ENCODE results near the gene HNRNPC.

Gene HNRNPC

GRCh38 chr14:21210023-21210422, 59.2 kb downstream of the HNRNPC start:
- no peak for DNase-seq (ENCODE audit: low spot score)

DNA sequence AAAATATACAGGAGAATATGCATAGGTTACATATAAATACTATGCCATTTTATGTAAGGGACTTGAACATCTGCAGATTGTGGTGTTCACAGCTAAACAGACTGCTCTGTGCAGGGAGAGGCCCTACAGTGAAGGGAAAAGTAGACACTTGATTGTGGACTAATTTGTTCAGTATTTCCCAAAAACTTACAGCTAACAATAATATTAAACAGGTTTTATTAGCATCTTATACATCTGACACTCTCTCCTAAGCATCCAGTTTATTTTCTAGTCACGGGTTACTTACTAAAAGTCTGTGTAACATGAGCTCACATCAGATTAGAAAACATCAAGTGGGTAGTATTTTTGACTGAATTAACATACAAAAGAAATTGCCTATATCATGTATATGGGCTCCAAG, 60.1 kb downstream of the HNRNPC start:
- DNase-seq (ENCODE audit: low spot score): no peak

DNA sequence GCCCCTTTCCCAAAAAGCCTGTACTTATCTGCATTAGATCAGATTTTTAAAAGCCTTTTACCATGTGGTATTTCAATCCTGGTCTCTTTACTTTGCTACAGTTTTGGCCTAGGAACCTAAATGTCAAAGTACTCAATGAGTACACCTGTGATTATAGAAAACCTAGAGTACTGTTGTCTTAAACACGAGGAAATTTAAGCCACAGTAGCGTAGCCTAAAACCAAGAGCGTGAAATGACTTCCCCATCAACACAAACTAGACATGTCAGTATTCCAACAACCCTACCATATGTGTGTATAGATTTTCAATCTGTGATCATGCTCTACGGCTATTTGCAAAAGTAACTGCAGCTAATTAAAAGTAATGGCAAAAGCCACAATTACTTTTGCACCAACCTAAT, 60.7 kb downstream of the HNRNPC start:
- DNase-seq (ENCODE audit: low spot score): no peak

- no peak for DNase-seq (ENCODE audit: low spot score)
Observed at GRCh38 chr14:21206753-21207684, 62.2 kb downstream of the HNRNPC start.

- no peak for DNase-seq (ENCODE audit: low spot score)
Observed at GRCh38 chr14:21205678-21206581, 63.3 kb downstream of the HNRNPC start.

DNA sequence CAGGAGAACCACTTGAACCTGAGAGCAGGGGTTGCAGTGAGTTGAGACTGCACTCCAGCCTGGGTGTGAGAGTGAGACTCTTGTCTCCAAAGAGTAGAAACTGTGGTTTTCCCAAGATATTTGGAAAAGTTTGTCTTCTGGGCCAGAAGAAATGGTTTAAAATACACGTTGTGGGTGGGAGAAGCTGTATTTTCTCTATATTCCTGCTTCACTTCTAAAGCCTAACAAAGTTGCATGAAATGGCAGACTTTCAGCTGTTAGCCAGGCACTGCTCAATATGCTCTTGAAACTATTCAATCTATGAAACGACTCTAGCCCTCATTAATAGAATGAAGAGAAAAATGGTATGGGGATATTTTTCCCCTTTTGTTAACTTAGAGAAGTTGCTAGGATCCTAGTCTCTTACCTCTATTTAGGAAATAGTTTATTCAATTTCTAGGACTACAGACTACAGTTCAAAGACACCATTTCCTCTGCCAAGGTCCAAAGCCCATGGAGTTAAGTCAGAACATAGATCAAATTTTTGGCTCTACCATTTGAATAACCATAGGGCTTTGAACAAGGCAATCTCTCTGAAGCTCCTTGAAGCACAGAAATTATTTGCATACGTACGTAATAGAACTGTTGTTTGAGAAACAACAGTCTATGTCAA, 64.1 kb downstream of the HNRNPC start:
- DNase-seq (ENCODE audit: low spot score): no peak

DNA sequence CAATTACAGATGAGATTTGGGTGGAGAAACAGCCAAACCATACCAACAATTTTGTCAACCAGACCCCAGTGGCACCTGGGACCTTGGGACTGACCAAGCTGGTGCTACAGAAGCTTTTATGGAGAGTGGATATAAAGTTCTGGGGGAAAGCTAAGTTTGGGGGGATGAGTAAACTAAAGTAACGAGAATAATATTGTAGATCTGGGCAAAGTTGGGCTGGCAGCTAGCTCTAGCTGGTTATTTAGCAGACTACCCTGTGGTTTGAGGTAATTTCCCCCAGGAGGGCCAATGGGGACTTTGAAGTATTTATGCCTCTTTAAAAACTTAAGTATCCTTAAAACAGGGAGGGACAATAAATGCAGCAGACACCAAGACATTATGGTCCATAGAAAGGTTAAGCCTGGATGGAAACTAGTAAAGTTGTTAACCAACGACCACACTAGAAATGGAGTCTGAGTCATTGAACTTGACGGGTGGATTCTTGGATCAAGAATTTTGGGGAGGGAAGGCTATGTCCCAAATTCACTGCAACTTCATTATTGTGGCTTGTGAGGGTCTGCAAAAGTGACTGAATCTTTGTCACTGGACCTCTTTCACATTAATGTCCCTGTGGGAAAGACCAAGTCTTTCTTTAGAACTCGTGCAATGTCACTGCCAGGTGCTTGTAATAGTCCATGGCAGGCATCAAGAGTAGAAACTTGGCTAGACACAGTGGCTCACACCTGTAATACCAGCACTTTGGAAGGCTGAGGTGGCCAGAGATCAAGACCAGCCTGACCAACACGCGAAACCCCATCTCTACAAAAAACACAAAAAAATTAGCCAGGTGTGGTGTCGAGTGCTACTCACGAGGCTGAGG, 64.8 kb downstream of the HNRNPC start:
- DNase-seq (ENCODE audit: low spot score): no peak

GRCh38 chr14:21203470-21204166, 65.6 kb downstream of the HNRNPC start:
- DNase-seq (ENCODE audit: low spot score): no peak

DNA sequence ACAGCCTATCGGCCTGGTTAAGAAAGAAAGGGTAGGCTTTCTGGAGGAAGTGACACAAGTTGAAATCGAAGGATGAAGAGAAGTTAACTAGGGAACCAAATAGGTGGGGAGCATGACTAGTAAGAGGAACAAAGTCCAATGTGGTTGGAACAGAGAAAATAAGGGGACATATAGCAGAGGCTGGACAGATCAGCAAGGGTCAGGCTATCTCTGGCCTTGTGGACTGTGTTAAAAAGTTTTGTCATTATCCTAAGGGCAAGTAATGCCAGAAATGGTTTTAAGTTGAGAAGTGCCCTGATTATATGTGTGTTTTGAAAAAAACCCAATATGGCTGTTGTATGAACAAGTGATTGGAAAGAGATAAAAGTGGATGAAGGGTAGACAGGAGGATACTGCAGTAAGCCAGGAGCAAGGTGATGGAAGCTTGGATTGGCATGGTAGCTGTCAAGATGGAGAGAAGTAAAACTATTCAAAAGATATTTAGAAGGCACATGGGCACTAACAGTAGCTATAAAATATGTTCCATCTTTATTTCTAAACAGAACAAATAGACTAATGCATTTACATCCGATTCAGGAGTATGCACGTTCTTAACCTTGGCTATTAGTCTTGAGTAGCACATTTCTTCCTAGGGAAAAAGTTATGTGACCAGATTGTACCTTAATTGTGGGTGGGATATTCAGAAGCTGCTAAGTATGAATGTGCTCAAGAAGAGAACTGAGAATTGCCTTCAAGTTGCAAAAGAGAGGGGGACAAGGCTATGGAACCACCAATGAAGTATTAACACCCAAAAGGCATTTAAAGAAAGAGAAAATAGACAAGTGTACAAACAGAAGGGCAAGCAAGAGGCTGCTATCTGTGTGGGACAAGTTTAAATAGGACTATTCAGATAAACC, 66.5 kb downstream of the HNRNPC start:
- no peak for DNase-seq (ENCODE audit: low spot score)

GRCh38 chr14:21201732-21202462, 67.3 kb downstream of the HNRNPC start:
- DNase-seq (ENCODE audit: low spot score): no peak

- DNase-seq (ENCODE audit: low spot score): no peak
Observed at GRCh38 chr14:21200752-21201461, 68.3 kb downstream of the HNRNPC start.

DNA sequence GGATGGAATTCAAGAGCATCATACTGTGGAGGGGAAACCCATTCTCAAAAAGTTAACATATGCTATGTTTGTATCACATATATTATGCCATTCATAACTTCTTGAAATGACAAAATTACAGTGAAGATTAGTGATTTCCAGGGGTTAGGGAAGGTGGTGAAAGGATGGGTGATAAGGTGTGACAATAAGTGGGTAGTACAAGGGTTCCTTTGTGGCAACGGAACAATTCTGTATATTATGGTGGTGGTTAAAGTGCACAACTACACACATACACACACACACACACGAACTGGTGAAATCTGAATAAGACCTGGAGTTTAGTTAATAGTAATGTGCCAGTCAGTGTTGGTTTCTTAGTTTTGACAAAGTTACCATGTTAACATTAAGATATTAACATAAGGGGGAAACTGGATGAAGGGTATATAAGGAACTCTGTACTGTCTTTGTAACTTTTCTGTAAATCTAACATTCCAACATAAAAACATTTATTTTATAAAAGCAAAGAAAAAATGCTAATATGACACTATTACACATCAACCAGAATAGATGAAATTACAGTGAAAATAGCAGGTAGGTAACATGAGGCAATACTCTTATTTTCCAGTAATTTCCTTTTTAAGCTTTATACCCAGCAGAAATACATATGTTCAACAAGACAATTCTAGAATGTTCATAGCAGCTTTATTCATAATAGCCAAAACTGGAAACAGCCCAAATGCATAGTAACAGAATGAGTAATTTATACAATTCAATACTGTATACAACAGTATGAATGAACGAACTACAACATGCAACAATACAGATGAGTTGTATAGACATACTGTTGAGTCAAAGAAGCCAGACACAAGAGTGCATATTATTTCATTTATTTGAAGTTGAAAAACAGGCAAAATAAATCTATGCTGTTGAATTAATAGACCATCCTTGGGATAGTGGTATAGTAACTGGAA, 69.4 kb downstream of the HNRNPC start:
- DNase-seq (ENCODE audit: low spot score): no peak

GRCh38 chr14:21197418-21198205, 71.6 kb downstream of the HNRNPC start:
- no peak for DNase-seq (ENCODE audit: low spot score)

- DNase-seq (ENCODE audit: low spot score): no peak
Observed at GRCh38 chr14:21194597-21194996, 74.6 kb downstream of the HNRNPC start.

DNA sequence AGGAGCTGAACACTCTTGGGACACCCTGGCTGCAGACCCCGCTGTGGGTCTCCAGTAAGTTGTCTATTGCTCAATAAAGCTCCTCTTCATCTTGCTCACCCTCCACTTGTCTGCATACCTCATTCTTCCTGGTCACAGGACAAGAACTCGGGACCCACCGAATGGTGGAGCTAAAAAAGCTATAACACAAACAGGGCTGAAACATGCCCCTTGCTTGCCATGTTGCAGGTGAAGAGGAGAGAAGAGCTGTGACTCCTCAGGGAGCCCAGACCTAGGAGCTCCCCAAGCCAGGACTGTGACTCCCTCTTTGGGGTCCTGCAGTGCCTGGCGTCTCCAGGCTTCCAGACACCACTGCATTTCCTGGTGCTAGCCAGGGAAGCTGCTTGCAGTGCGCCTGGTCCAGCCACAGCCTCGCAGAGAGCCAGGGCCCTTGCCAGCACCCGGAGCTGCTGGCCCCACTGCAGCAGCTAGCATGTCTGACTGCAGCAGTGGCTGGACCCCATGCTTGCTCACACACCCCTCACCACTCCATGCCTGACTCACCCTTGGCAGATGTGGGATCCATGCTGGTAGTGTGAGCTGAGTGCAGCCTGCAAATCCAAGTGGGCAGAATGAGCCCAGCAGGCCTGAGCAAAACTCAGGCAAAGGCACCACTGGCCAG, 76.2 kb downstream of the HNRNPC start:
- no peak for DNase-seq (ENCODE audit: low spot score)

- DNase-seq (ENCODE audit: low spot score): no peak
Observed at GRCh38 chr14:21192447-21192822, 76.8 kb downstream of the HNRNPC start.

Measured in kidney tubule cell (primary cell).